GM23338 (cell line): ENCODE results near the gene PKHD1. TPM values are rescaled to one million over a fixed set of nuclear protein-coding genes. Genes with fewer than 3 reads are reported as not detected.

Source experiments
- ATAC-seq: fragments of 200-7000 bp; cut with Tn5 transposase; 3 replicates; pipeline ENCODE4 v1.9.1; 2020
- DNase-seq: peaks from one replicate; pipeline ENCODE4 v3.0.0-alpha.2; 2015; ENCODE audit warnings: low spot score
- H2AFZ ChIP-seq: fragments of 200-600 bp; sonication (generic); 2 replicates; pipeline ENCODE4 v1.8.0; 2016; ENCODE audit warnings: antibody characterized with exemption, mild to moderate bottlenecking, moderate library complexity
- H3F3A ChIP-seq: fragments of 200-600 bp; sonication (generic); replicated peaks from 2 replicates; pipeline ENCODE4 v1.8.0; 2017; ENCODE audit warnings: antibody characterized with exemption, mixed run types, low read depth
- H3K27ac ChIP-seq: fragments of 200-600 bp; sonication (generic); 2 replicates; pipeline ENCODE4 v1.6.1; 2016; ENCODE audit warnings: low read depth
- H3K27me3 ChIP-seq: fragments of 200-600 bp; sonication (generic); 2 replicates; pipeline ENCODE4 v1.8.0; 2016; ENCODE audit warnings: mild to moderate bottlenecking, mixed run types, moderate library complexity; ENCODE audit not compliant: insufficient read depth
- H3K36me3 ChIP-seq: fragments of 200-600 bp; sonication (generic); 2 replicates; pipeline ENCODE4 v1.8.0; 2016; ENCODE audit warnings: mild to moderate bottlenecking; ENCODE audit not compliant: insufficient read depth
- H3K4me1 ChIP-seq: fragments of 200-600 bp; sonication (generic); 2 replicates; pipeline ENCODE4 v1.8.0; 2016; ENCODE audit warnings: mild to moderate bottlenecking, moderate library complexity; ENCODE audit not compliant: insufficient read depth
- H3K4me2 ChIP-seq: fragments of 200-600 bp; sonication (generic); 2 replicates; pipeline ENCODE4 v1.7.1; 2017; ENCODE audit warnings: mixed run types
- H3K4me3 ChIP-seq: fragments of 200-600 bp; sonication (generic); 2 replicates; pipeline ENCODE4 v1.6.1; 2016; ENCODE audit warnings: mixed run types
- H3K79me2 ChIP-seq: fragments of 200-600 bp; sonication (generic); replicated peaks from 2 replicates; pipeline ENCODE4 v1.8.0; 2017; ENCODE audit warnings: mild to moderate bottlenecking; ENCODE audit not compliant: insufficient read depth
- H3K9me2 ChIP-seq: fragments of 200-600 bp; sonication (generic); 2 replicates; pipeline ENCODE4 v1.8.0; 2017; ENCODE audit not compliant: insufficient read depth
- H4K20me1 ChIP-seq: fragments of 200-600 bp; sonication (generic); replicated peaks from 2 replicates; pipeline ENCODE4 v1.8.0; 2017; ENCODE audit warnings: mild to moderate bottlenecking; ENCODE audit not compliant: insufficient read depth
- H3K27ac Mint-ChIP-seq: 2 replicates; pipeline ENCODE4 v1.8.0; 2020; ENCODE audit warnings: inconsistent platforms, mild to moderate bottlenecking, moderate library complexity, mixed read lengths
- H3K27me3 Mint-ChIP-seq: 3 replicates; pipeline ENCODE4 v1.8.0; 2022; ENCODE audit warnings: low read depth, mild to moderate bottlenecking, moderate library complexity, mixed read lengths, inconsistent platforms; ENCODE audit not compliant: insufficient read depth, poor library complexity
- H3K36me3 Mint-ChIP-seq: 3 replicates; pipeline ENCODE4 v1.8.0; 2021; ENCODE audit warnings: low read depth, mild to moderate bottlenecking, inconsistent platforms, moderate library complexity, mixed read lengths
- H3K4me1 Mint-ChIP-seq: 3 replicates; pipeline ENCODE4 v1.8.0; 2020; ENCODE audit warnings: mild to moderate bottlenecking, inconsistent platforms, mixed read lengths
- H3K4me3 Mint-ChIP-seq: 3 replicates; pipeline ENCODE4 v1.8.0; 2021; ENCODE audit warnings: moderate library complexity, mild to moderate bottlenecking, inconsistent platforms, mixed read lengths
- H3K9me3 Mint-ChIP-seq: 3 replicates; pipeline ENCODE4 v1.8.0; 2020; ENCODE audit warnings: moderate library complexity, mild to moderate bottlenecking, inconsistent platforms, mixed read lengths
- EZH2 ChIP-seq: fragments of 200-600 bp; sonication (generic); IDR thresholded peaks from one replicate; pipeline ENCODE4 v1.8.0; 2017; ENCODE audit warnings: antibody characterized with exemption, mild to moderate bottlenecking, low read depth; ENCODE audit not compliant: unreplicated experiment
- JUNB ChIP-seq: IDR thresholded peaks from one replicate; pipeline ENCODE4 v1.6.1; 2016; ENCODE audit warnings: antibody characterized with exemption; ENCODE audit not compliant: unreplicated experiment
- NANOG ChIP-seq: IDR thresholded peaks from 2 replicates; pipeline ENCODE4 v1.6.1; 2016; ENCODE audit warnings: antibody characterized with exemption, borderline replicate concordance
- ZNF331 ChIP-seq: fragments of 250-450 bp; sonication (Bioruptor Pico); IDR thresholded peaks from 2 replicates; pipeline ENCODE4 v1.5.0; 2020; ENCODE audit warnings: low read depth, mild to moderate bottlenecking, moderate library complexity
- polyA plus RNA-seq: library from polyadenylated mRNA; unstranded; fragments of >200 nt; fragmentation: Nextera tagmentation; extraction: Ambion mirVana; gene quantifications from 2 replicates; pipeline ENCODE4 v1.2.1, GENCODE V29; 2016
- total RNA-seq: library from RNA; depleted of rRNA; stranded (reverse); fragments of >200 nt; shearing (Covaris generic); gene quantifications from 2 replicates; pipeline ENCODE4 v1.2.3, GENCODE V29; 2014
- TF ChIP-seq, protein P1 (sequence below): fragments of 250-450 bp; sonication (Bioruptor Pico); IDR thresholded peaks from 2 replicates; pipeline ENCODE4 v1.5.0; 2020; ENCODE audit warnings: mild to moderate bottlenecking, moderate library complexity
- TF ChIP-seq, protein P2 (sequence below), 2 experiments: fragments of 200-600 bp in 1 of 2; sonication (generic) in 1 of 2; conservative IDR thresholded peaks; 2 replicates each; pipeline versions ENCODE4 v1.5.1 to v1.6.1; 2016 to 2017; ENCODE audit warnings: antibody characterized with exemption in 2 of 2, low read depth in 2 of 2, mild to moderate bottlenecking in 2 of 2, moderate library complexity in 1 of 2

The PKHD1 gene
- total and polyA plus RNA-seq, 2 experiments from 2014 or later, result 0.03 to 0.07 TPM

GRCh38 chr6:51887859-51888258, 199.6 kb downstream of the PKHD1 start:
- H3F3A ChIP-seq, result no peaks in the 10 kb centered on the region
- H3K79me2 ChIP-seq, result no peaks in the 10 kb centered on the region
- Mint-ChIP-seq H3K9me3 (no peaks in the 10 kb centered on the region; the same call in 2 of the 3 replicates), H3K36me3 (no peaks in the 10 kb centered on the region), H3K4me1 (peaks cover 8% of the 10 kb centered on the region), H3K27ac (no peak overlapping the region), H3K4me3 (no peak overlapping the region), H3K27me3 (peaks cover 1% of the 10 kb centered on the region)
- H3K9me2 ChIP-seq, result no peaks in the 10 kb centered on the region
- ATAC-seq (no peak), DNase-seq (no peak)
- H3K27me3 ChIP-seq, result no peaks in the 10 kb centered on the region
- no peak for TF ChIP-seq ZNF331 (CRISPR knock-in tag)
- no peak overlapping the region for H3K27ac ChIP-seq
- H3K4me1 ChIP-seq, result peaks cover 7% of the 10 kb centered on the region; the same call in 1 of the 2 replicates
- H4K20me1 ChIP-seq, result no peaks in the 10 kb centered on the region
- no peak overlapping the region for H3K4me3 ChIP-seq
- no peak overlapping the region for H2AFZ ChIP-seq
- H3K4me2 ChIP-seq, result no peak overlapping the region
- no peaks in the 10 kb centered on the region for H3K36me3 ChIP-seq

DNA sequence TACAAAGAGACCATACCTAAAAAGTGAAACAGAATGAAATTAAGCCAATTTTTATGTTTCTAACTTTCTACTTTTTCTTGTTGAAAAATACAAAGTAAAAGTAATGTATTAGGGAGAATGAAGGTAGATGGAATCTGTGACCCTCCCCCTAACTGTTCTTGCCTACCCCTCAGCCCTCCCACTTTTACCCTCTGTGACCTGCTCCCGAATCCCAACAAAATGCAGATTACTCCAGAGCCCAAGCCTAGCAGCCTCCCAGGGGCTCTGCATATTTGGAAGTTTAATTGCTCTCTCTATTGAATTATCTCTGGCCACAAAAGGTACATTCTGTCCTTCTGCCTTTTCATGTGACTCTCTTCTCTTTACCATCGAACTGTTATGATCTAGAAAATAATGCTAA, 201.5 kb downstream of the PKHD1 start:
- TF ChIP-seq EZH2 (no peak), ZNF331 (CRISPR knock-in tag) (no peak), JUNB (no peak), NANOG (no peak)
- TF ChIP-seq, protein P1, sequence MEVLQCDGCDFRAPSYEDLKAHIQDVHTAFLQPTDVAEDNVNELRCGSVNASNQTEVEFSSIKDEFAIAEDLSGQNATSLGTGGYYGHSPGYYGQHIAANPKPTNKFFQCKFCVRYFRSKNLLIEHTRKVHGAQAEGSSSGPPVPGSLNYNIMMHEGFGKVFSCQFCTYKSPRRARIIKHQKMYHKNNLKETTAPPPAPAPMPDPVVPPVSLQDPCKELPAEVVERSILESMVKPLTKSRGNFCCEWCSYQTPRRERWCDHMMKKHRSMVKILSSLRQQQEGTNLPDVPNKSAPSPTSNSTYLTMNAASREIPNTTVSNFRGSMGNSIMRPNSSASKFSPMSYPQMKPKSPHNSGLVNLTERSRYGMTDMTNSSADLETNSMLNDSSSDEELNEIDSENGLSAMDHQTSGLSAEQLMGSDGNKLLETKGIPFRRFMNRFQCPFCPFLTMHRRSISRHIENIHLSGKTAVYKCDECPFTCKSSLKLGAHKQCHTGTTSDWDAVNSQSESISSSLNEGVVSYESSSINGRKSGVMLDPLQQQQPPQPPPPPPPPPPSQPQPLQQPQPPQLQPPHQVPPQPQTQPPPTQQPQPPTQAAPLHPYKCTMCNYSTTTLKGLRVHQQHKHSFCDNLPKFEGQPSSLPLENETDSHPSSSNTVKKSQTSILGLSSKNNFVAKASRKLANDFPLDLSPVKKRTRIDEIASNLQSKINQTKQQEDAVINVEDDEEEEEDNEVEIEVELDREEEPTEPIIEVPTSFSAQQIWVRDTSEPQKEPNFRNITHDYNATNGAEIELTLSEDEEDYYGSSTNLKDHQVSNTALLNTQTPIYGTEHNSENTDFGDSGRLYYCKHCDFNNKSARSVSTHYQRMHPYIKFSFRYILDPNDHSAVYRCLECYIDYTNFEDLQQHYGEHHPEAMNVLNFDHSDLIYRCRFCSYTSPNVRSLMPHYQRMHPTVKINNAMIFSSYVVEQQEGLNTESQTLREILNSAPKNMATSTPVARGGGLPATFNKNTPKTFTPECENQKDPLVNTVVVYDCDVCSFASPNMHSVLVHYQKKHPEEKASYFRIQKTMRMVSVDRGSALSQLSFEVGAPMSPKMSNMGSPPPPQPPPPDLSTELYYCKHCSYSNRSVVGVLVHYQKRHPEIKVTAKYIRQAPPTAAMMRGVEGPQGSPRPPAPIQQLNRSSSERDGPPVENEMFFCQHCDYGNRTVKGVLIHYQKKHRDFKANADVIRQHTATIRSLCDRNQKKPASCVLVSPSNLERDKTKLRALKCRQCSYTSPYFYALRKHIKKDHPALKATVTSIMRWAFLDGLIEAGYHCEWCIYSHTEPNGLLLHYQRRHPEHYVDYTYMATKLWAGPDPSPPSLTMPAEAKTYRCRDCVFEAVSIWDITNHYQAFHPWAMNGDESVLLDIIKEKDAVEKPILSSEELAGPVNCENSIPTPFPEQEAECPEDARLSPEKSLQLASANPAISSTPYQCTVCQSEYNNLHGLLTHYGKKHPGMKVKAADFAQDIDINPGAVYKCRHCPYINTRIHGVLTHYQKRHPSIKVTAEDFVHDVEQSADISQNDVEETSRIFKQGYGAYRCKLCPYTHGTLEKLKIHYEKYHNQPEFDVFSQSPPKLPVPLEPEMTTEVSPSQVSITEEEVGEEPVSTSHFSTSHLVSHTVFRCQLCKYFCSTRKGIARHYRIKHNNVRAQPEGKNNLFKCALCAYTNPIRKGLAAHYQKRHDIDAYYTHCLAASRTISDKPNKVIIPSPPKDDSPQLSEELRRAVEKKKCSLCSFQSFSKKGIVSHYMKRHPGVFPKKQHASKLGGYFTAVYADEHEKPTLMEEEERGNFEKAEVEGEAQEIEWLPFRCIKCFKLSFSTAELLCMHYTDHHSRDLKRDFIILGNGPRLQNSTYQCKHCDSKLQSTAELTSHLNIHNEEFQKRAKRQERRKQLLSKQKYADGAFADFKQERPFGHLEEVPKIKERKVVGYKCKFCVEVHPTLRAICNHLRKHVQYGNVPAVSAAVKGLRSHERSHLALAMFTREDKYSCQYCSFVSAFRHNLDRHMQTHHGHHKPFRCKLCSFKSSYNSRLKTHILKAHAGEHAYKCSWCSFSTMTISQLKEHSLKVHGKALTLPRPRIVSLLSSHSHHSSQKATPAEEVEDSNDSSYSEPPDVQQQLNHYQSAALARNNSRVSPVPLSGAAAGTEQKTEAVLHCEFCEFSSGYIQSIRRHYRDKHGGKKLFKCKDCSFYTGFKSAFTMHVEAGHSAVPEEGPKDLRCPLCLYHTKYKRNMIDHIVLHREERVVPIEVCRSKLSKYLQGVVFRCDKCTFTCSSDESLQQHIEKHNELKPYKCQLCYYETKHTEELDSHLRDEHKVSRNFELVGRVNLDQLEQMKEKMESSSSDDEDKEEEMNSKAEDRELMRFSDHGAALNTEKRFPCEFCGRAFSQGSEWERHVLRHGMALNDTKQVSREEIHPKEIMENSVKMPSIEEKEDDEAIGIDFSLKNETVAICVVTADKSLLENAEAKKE, result no peak
- TF ChIP-seq, protein P2, sequence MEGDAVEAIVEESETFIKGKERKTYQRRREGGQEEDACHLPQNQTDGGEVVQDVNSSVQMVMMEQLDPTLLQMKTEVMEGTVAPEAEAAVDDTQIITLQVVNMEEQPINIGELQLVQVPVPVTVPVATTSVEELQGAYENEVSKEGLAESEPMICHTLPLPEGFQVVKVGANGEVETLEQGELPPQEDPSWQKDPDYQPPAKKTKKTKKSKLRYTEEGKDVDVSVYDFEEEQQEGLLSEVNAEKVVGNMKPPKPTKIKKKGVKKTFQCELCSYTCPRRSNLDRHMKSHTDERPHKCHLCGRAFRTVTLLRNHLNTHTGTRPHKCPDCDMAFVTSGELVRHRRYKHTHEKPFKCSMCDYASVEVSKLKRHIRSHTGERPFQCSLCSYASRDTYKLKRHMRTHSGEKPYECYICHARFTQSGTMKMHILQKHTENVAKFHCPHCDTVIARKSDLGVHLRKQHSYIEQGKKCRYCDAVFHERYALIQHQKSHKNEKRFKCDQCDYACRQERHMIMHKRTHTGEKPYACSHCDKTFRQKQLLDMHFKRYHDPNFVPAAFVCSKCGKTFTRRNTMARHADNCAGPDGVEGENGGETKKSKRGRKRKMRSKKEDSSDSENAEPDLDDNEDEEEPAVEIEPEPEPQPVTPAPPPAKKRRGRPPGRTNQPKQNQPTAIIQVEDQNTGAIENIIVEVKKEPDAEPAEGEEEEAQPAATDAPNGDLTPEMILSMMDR (conservative IDR thresholded peaks at IDR 0.05; ENCODE audit: low read depth in 2 of 2), result no peak
- Mint-ChIP-seq H3K4me3 (no peak overlapping the region), H3K27ac (no peak overlapping the region), H3K27me3 (peaks cover 1% of the 10 kb centered on the region), H3K9me3 (no peaks in the 10 kb centered on the region; the same call in 2 of the 3 replicates), H3K4me1 (peaks cover 8% of the 10 kb centered on the region), H3K36me3 (no peaks in the 10 kb centered on the region)
- DNase-seq, result peak; percentile 16
- no peaks in the 10 kb centered on the region for H4K20me1 ChIP-seq
- no peak overlapping the region for H3K27ac ChIP-seq
- H3K4me1 ChIP-seq, result peaks cover 7% of the 10 kb centered on the region; the same call in 1 of the 2 replicates
- H3K4me2 ChIP-seq, result no peak overlapping the region
- H2AFZ ChIP-seq, result no peak overlapping the region
- H3K4me3 ChIP-seq, result no peak overlapping the region
- no peaks in the 10 kb centered on the region for H3K27me3 ChIP-seq
- no peaks in the 10 kb centered on the region for H3K79me2 ChIP-seq
- H3F3A ChIP-seq, result no peaks in the 10 kb centered on the region
- H3K9me2 ChIP-seq, result no peaks in the 10 kb centered on the region
- no peaks in the 10 kb centered on the region for H3K36me3 ChIP-seq
- peak; percentile 66 for ATAC-seq
